ENCODE data around the gene DRAP1.

The DRAP1 gene

GRCh38 chr11:65906602-65907001 lies 12.6 kb upstream of the DRAP1 start:
- no peak for DNase-seq

DNA sequence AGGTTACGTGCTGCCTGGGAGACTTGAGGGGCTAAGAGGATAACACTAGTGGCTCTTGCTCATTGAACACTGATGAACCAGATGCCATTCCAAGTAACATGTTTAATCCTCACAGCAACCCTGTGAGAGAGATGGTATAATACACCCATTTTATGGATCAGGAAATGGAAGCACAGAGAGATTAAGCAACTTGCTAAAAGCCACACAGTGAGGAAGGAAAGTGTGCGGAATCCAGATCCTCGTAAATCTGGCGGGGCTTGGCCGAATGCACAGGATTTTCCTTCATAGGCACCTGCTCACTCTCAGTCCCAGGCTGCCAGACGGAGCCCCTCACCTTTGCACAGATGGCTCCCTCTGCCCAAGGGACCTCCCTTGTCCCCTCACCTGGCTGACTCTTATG lies 11.3 kb upstream of the DRAP1 start:
- DNase-seq: no peak

DNA sequence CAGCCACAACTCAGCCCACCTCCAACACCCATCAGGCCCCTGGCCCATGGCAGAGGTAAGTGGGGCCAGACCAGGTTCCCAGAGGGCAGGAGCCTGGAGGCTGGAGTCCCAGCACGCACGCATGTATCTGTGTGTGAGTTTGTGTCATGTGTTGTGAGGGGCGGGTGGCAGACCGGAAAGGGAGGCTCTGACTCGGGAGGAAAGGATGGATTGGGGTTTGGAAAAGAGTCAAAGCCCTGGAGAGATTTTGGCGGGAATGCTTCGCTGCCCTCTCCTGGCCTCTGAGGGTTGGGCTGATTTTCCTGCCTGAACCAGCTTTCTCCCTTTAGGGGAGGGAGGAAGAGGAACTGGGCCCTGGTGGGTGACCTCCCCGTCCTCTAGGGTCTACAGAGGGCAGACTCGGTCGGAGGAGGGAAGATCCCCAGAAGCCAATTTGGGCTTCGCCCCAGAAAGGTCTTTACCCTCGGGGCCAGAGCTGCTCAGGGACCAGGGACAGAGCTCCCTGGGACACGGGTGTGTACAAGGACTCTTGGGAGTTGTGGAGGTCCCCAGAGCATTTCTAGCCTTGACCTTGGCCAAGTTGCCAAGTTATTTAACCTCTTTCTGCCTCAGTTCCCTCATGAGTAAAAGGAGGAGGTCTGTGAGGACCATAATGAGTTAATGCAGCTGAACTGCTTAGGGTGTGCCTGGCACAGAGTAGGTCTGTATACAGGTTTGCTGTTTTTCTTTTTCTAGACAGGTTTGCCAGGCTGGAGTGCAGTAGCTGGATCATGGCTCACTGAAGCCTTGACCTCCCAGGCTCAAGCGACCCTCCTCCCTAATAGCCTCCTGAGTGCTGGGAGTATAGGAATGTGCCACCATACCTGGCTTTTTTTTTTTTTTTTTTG lies 7.3 kb upstream of the DRAP1 start:
- DNase-seq: peak; percentile 72

GRCh38 chr11:65912845-65913244 lies 6.4 kb upstream of the DRAP1 start:
- DNase-seq: no peak

- DNase-seq: peak; percentile 78
These were observed 4.0 kb upstream of the DRAP1 start for GRCh38 chr11:65915101-65915820.

DNA sequence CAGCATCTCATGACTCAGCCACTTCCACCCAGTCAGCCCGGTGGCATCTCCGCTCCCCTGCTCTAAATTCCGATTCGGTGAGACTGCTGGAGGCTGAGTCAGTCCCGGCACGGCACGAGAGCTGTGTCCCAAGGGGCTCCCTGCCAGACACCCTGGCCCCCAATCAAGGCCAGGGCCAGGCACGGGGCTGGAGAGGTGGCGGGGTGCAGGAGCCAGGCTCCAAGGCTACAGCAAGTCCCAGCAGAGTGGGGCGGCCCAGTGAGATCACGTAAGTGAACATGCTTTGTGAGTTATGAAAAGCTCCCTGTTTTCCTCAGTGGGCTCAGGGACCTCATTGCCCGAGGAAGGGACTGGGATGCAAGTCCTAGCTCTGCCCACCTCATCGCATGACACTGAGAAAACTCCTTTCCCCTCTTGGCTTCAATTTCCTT lies 3.4 kb upstream of the DRAP1 start:
- no peak for DNase-seq

DNA sequence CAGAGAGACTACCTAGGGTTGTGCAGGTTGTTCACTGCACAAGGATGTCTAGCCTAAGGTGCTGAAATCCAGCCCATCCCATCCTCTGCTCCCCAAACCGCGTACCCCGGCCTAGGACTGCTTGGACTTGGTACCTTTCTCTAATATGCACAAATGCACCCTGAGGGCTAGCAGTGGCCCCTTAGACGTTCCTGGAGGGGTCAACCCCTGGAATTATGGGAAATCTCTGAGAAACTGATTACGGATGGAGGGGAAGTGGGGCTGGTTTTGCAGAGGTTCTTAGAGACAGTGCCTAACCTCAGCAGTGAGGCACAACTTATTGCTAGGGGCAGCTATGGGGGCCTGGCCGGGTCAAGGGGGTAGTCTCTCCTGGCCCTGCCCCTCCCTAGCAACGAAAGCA lies 2.8 kb upstream of the DRAP1 start:
- no peak for DNase-seq

GRCh38 chr11:65917077-65917433 lies 2.2 kb upstream of the DRAP1 start:
- DNase-seq: no peak

DNA sequence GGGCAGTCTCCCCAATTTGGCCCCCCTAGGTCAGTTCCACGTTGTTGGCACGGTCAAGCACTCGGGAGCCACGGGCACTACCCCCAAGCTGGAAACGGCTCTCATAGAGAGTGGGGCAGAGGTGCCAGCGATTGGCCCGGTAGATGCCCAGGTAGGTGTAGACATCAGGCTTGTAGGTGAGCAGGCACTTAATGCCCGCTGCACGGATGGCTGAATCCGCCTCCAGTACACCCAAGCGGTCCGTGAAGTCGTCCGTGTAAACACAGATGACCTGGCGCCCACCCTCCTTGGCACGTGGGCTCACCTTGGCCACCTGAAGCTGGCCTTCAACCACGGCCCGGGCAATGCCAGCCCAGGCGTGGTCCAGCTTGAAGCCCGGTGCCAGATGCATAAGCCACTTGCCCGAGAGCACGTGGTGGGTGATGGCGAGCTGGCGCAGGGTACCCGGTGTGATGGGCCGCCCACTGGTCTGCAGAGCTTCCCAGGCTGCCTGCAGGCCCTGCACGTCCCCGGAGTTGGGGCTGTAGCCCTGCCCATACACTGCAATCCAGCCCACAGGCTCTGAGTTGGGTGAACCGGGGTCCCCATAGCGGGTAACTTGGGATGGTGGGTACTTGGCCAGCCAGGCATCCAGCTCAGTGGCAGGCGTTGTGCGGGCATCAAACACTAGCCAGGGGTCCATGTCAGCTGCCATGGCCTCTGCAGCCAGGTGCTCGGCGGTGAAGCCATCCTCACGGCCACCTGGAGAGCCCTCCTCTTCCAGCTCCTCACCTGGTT lies 1.6 kb upstream of the DRAP1 start:
- DNase-seq: no peak

GRCh38 chr11:65918211-65919140 lies 750 bp upstream of the DRAP1 start, which contains the start of gene C11orf68:
Gene C11orf68, minus strand, starts transcription at chr11:65919062. Its CDS starts 31 bp downstream, at chr11:65919031.
- peak; percentile 76 for DNase-seq

DNA sequence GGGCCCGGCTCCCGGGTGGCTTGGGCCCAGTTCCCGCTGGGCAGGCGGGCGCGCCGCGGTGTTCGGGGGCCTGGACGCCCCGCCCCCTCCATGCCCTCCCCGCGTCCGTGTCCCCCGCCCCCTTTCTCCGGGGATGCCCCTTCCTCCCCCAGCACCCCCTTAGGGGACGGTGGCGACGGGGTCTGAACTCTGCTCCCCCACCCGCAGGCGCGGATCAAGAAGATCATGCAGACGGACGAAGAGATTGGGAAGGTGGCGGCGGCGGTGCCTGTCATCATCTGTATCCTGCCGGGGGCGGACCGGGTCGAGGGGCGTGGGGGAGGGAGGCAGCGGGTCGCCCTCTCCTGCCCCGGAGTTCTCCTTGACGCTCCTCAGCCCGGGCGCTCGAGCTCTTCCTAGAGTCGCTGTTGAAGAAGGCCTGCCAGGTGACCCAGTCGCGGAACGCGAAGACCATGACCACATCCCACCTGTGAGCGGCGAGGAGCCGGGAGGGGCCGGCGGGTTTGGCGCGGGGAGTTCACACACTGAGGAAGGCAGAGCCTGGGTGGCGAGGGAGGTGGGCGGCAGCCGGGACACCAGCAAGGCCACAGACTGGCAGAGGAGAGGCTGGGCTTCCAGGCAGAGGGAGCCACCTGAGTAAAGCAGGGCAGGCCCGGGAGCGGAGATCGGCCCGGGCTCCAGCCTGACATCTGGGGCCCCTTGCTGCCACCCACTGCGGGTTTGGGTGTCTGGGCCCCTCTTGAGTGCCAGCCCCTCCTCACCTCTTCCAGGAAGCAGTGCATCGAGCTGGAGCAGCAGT lies 546 bp downstream of the DRAP1 start:
- DNase-seq: peak; percentile 71

DNA sequence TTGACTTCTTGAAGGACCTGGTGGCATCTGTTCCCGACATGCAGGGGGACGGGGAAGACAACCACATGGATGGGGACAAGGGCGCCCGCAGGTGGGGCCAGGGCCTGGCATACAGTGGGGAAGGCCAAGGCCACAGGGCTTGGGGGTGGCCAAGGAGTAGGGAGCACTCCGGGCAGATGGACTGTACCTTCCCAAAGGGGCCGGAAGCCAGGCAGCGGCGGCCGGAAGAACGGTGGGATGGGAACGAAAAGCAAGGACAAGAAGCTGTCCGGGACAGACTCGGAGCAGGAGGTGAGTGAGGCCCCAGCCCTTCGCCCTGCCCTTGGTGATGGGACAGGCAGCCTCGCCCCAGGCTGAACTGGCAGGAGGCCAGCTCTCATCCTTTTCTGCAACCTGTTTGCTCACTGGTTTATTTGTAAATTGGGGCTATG lies 1.2 kb downstream of the DRAP1 start:
- DNase-seq: no peak

- no peak for DNase-seq
These were observed 1.9 kb downstream of the DRAP1 start for GRCh38 chr11:65921033-65921555.

DNA sequence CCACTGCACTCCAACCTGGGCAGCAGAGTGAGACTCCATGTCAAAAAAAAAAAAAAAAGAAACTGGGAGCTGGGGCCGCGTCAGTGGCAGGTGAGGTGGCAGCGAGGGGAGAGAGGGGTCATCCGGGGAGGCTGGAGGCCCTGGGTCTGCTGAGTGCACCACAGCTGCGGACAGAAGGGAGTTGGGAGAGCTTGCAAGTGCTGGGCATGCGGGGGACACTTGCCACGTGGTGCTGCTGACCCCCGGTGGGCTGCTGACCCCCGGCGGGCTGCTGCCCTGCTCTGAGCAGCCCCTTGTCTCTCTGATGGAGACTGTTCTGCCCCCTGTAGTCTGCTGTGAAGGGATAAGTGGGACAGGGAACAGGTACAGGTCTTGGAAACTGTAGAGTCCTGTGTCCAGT lies 2.6 kb downstream of the DRAP1 start:
- DNase-seq: no peak

DNA sequence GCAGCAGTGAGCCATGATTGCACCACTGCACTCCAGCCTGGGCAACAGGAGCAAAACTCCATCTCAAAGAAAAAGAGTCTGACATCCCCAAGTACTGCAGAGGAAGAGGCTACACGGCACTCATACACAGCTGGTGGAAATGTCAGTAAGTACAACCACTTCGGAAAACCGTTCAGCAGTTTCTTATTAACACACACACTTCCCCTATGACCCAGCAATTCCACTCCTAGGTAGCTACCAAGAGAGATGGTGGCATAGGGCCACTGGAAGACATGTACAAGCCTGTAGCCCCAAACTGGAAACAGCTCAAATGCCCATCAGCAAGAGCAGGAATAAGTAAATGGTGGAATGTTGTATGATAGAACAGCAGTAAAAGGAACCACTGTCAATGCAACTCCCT lies 3.3 kb downstream of the DRAP1 start:
- no peak for DNase-seq

DNA sequence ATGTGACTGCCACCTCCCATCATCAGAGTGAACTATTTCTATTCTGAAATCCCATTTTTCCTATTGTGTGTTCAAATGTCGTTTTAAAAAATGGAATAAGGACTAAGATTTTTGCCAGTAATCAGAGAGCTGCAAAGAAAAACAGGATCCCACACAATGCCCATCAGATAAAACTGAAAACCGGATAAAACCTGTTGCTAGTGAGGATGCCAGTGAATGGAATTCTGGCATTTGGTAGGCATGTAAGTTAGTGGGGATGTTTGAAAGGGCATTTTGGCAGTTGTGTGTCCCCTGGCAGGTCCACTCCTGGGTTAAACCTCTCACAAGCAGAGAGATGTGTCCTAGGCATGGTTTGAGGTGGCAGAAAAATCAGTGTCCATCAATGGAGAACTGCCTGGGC lies 6.2 kb downstream of the DRAP1 start:
- DNase-seq: no peak

DNA sequence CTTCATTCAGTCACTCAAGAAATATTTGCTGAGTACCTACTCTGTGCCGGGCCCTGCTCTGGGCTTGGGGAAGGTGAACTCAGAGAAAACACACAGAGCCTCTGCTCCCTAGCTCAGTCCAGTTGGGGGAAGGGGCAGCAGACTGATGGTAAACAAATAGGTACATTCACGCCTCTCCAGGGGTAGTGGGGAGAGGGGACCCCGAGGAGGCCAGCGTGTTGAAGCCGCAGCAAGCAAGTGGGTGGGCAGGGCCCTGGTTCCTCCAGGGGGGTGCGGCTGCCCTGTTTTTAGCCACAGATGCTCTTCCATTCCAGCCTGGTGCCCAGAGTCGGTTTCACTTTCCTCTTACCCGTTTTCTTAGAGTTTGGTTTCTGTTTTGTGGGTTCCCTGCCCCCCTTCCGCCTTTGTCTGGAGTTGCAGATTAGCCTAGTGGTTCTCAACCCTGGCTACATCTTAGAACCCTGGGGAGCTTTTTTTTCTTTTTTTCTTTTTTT lies 8.7 kb downstream of the DRAP1 start:
- DNase-seq: no peak

DNA sequence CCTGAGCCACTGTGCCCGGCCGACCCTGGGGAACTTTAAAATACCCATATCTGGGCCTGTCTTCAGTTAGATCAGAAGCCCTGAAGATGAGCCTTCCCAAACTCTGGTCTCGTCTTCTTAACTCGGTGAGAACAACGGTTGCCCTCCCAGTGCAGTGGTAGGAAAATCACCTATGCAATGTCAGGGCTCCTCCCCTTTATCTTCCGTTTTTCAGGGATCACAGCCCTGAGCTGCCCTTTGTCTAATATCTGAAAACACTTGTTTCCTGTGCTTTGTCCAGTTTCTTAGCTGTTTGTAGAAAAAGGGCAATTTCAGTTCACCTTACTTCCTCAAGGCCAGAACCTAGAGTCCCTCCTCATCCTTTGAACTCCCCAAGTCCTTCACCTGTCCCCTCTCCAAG lies 9.4 kb downstream of the DRAP1 start:
- no peak for DNase-seq

DNA sequence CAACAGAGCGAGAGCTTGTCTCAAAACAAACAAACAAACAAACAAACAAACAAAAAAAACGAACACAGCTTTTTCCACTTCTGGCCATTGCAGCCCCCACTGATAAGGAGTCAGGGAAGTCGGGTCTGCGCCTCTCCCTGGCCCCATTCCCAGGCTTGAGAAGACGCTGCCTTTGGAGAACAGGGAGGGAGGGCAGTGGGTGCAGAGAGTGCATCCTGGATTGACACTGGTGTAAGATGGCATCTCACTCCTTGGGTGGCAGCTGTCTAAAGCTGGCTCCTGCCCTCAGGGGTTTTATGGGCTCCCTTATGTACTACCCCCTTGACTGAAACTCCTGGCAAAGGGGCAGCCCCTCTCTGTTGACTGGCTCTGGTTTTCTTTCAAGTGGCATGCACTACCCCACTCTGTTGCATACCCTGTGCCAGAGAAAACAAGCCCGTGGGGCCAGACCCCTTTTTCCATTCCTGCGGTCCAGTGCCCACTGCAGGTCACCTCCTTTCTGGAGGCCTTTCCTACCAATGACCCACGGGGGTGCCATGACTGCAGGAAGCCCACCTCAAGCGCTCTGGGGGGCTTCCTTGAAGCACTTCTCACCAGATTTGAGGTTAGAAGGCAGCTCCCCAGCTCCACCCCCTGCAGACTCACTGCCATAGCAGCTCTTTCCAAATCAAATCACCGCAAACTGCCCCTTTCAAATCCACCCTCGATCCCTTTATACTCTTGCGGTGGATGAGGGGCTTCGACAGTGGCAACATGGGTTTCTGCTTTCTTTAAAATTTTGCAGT lies 12.7 kb downstream of the DRAP1 start:
- DNase-seq: no peak

GRCh38 chr11:65932558-65932919 lies 13.3 kb downstream of the DRAP1 start:
- peak; percentile 59 for DNase-seq
